Thoracic aorta (tissue), 2 donors: ENCODE results near the gene PIEZO2. TPM values are rescaled to one million over a fixed set of nuclear protein-coding genes. Genes with fewer than 3 reads are reported as not detected.

ENCODE experiments used
- ATAC-seq: fragments of 150-250 bp; one replicate; pipeline ENCODE4 v1.8.0; 2017; ENCODE audit warnings: low read depth; ENCODE audit not compliant: insufficient number of reproducible peaks, low FRiP score
- DNase-seq: peaks from one replicate; pipeline ENCODE4 v3.0.0-alpha.2; 2020; ENCODE audit warnings: low spot score
- H3K27ac ChIP-seq, 2 donors: fragments of 200-600 bp; sonication (generic); 1 replicate in 1 of 2; 2 replicates in 1 of 2; pipeline ENCODE4 v1.5.1; 2016; ENCODE audit warnings: mild to moderate bottlenecking in 2 of 2, moderate library complexity in 2 of 2
- H3K27me3 ChIP-seq: fragments of 200-600 bp; sonication (generic); replicated peaks from 2 replicates; pipeline ENCODE4 v1.6.0; 2016; ENCODE audit warnings: mild to moderate bottlenecking; ENCODE audit not compliant: insufficient read depth
- H3K36me3 ChIP-seq: fragments of 200-600 bp; sonication (generic); one replicate; pipeline ENCODE4 v1.5.1; 2016
- H3K4me1 ChIP-seq, 2 donors: fragments of 200-600 bp; sonication (generic); 1 replicate in 1 of 2; 2 replicates in 1 of 2; pipeline versions ENCODE4 v1.5.1 to v1.6.0; 2016; ENCODE audit warnings: low read depth in 2 of 2, mild to moderate bottlenecking in 1 of 2; ENCODE audit not compliant: control insufficient read depth in 1 of 2
- H3K4me3 ChIP-seq: fragments of 200-600 bp; sonication (generic); 2 replicates; pipeline ENCODE4 v1.5.1; 2016; ENCODE audit warnings: mild to moderate bottlenecking
- H3K9me3 ChIP-seq: fragments of 200-600 bp; sonication (generic); 2 replicates; pipeline ENCODE4 v1.5.1; 2016
- total RNA-seq, 2 donors: library from RNA; depleted of rRNA; stranded (reverse); fragments of >200 nt; gene quantifications; one replicate each; pipeline versions ENCODE4 v1.1.0 to v1.2.3, GENCODE V29; 2016
- TF ChIP-seq, protein P1 (sequence below): fragments of 200-600 bp; sonication (generic); IDR thresholded peaks from one replicate; pipeline ENCODE4 v1.5.1; 2019; ENCODE audit warnings: antibody characterized with exemption

Gene PIEZO2
- total RNA-seq, 2 donors from 2014 or later: 8.3 to 10.3 TPM

- Histone ChIP-seq H3K4me1 (no peaks in the 10 kb centered on the region), H3K27me3 (no peaks in the 10 kb centered on the region), H3K27ac (no peak overlapping the region), H3K36me3 (no peaks in the 10 kb centered on the region), H3K9me3 (no peaks in the 10 kb centered on the region), H3K4me3 (no peak overlapping the region)
- TF ChIP-seq, protein P1, sequence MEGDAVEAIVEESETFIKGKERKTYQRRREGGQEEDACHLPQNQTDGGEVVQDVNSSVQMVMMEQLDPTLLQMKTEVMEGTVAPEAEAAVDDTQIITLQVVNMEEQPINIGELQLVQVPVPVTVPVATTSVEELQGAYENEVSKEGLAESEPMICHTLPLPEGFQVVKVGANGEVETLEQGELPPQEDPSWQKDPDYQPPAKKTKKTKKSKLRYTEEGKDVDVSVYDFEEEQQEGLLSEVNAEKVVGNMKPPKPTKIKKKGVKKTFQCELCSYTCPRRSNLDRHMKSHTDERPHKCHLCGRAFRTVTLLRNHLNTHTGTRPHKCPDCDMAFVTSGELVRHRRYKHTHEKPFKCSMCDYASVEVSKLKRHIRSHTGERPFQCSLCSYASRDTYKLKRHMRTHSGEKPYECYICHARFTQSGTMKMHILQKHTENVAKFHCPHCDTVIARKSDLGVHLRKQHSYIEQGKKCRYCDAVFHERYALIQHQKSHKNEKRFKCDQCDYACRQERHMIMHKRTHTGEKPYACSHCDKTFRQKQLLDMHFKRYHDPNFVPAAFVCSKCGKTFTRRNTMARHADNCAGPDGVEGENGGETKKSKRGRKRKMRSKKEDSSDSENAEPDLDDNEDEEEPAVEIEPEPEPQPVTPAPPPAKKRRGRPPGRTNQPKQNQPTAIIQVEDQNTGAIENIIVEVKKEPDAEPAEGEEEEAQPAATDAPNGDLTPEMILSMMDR: no peak
- no peak for ATAC-seq
- DNase-seq: no peak
These were observed 459.0 kb downstream of the PIEZO2 start for GRCh38 chr18:10690366-10690765.

- H3K27ac ChIP-seq: no peak overlapping the region
- no peaks in the 10 kb centered on the region for H3K4me1 ChIP-seq
- no peaks in the 10 kb centered on the region for H3K27me3 ChIP-seq
- H3K9me3 ChIP-seq: no peaks in the 10 kb centered on the region
- DNase-seq (no peak), ATAC-seq (no peak)
- H3K4me3 ChIP-seq: no peak overlapping the region
- H3K36me3 ChIP-seq: no peaks in the 10 kb centered on the region
- TF ChIP-seq, protein P1: no peak
These were observed 459.4 kb downstream of the PIEZO2 start for GRCh38 chr18:10690035-10690329.

GRCh38 chr18:10689236-10690034 is 459.9 kb downstream of the PIEZO2 start:
- no peaks in the 10 kb centered on the region for H3K4me1 ChIP-seq
- no peaks in the 10 kb centered on the region for H3K9me3 ChIP-seq
- ATAC-seq (no peak), DNase-seq (no peak)
- no peaks in the 10 kb centered on the region for H3K27me3 ChIP-seq
- no peak overlapping the region for H3K27ac ChIP-seq
- H3K36me3 ChIP-seq: no peaks in the 10 kb centered on the region
- H3K4me3 ChIP-seq: no peak overlapping the region
- TF ChIP-seq, protein P1: no peak

DNA sequence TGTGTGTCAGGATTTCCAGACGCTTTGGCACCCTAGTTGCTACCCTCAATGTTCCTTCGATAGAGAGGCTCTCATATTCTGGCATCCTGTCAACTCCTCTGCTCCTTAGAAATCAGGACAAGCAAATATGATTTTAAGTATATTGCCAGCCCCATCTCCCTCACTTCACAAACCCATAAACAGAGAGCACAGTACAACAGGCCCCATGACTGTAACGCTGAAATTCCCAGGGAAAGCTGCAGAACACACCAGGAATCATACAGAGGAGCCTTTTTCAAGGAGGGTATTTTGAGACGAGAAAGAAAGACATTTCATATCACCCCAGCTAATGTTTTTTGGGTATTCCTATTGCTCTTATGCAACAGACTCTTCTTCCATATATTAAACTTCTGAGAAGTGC is 460.6 kb downstream of the PIEZO2 start:
- H3K4me3 ChIP-seq: no peak overlapping the region
- no peak for DNase-seq
- H3K27me3 ChIP-seq: no peaks in the 10 kb centered on the region
- H3K9me3 ChIP-seq: no peaks in the 10 kb centered on the region
- H3K36me3 ChIP-seq: no peaks in the 10 kb centered on the region
- no peak for ATAC-seq
- H3K4me1 ChIP-seq: no peaks in the 10 kb centered on the region
- no peak overlapping the region for H3K27ac ChIP-seq
- TF ChIP-seq, protein P1: no peak

GRCh38 chr18:10687161-10687925 is 462.0 kb downstream of the PIEZO2 start:
- TF ChIP-seq, protein P1: no peak
- Histone ChIP-seq H3K4me1 (no peaks in the 10 kb centered on the region), H3K36me3 (no peaks in the 10 kb centered on the region), H3K9me3 (no peaks in the 10 kb centered on the region), H3K27me3 (no peaks in the 10 kb centered on the region), H3K27ac (no peak overlapping the region), H3K4me3 (no peak overlapping the region)
- DNase-seq (no peak), ATAC-seq (no peak)
